ENCODE data around the gene RASGRP4. TPM values are rescaled to one million over a fixed set of nuclear protein-coding genes. Genes with fewer than 3 reads are reported as not detected.
"Not testable (repeated sequence)": the region's sequence is repeated elsewhere in the genome, so short reads cannot be mapped to it uniquely, and the experiment has no call there.

Gene RASGRP4
- total RNA-seq, 1 experiment from 2014 or later, result not detected

DNA sequence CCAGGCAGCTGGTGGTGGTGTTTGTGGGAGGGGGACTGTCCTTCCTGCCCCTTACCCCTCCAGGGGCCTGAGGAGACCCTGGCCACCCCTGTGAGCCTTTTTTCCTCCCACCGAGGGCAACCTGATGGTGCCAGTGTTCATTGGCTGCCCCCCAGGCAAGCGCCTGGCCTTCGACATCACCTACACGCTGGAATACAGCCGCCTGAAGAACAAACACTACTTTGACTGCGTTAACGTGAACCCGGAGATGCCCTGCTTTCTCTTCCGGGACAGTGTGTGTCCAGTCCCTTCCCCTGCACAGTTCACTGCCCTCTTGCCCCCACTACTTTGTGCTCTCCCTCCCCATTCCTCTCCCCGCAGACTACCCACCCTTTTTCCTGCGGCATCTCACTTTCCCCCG is 59.0 kb downstream of the RASGRP4 start:
- POLR2A ChIA-PET (ENCODE audit: low non-redundant PET), result interaction anchor here (0.6 kb wide), 1 partner anchor 116 kb away, joined by 13 read pairs; no protein-coding TSS in a partner anchor

DNA sequence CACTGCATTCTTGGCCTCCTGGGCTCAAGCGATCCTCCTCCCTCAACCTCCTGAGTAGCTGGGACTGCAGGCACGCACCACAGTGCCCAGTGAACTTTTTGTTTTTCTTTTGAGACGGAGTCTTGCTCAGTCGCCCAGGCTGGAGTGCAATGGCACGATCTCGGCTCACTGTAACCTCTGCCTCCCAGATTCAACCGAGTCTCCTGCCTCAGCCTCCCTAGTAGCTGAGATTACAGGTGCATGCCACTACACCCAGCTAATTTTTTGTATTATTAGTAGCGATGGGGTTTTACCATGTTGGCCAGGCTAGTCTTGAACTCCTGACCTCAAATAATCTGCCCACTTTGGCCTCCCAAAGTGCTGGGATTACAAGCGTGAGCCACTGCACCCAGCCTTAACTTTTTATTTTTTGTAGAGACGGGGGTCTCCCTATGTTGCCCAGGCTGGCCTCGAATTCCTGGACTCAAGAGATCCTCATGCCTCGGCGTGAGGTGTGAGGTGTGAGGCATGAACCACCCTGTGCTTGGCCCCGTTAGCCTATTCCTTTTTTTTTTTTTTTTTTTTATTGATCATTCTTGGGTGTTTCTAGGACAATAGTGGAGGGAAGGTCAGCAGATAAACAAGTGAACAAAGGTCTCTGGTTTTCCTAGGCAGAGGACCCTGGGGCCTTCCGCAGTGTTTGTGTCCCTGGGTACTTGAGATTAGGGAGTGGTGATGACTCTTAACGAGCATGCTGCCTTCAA is 62.9 kb downstream of the RASGRP4 start:
- DNase-seq (ENCODE audit: low spot score); H3K36me3 ChIP-seq (ENCODE audit: insufficient read depth, low read length, poor library complexity, severe bottlenecking); POLR2A ChIA-PET (ENCODE audit: low non-redundant PET); BruUV-seq (replicated peaks); H3K27ac ChIP-seq (ENCODE audit: low read depth, low read length, poor library complexity, severe bottlenecking); CTCF ChIA-PET; H3K4me1 ChIP-seq (ENCODE audit: insufficient read depth, low read length, poor library complexity, severe bottlenecking); H3K9me3 ChIP-seq (ENCODE audit: low read depth, low read length, poor library complexity, severe bottlenecking); intact Hi-C loops (cut with micrococcal nuclease; ENCODE audit: unreplicated experiment): not testable (repeated sequence)
- H3K27me3 ChIP-seq (replicated peaks; ENCODE audit: insufficient read depth, low read depth, low read length, poor library complexity), result peaks cover 35% of the 10 kb centered on the region
- H3K4me3 ChIP-seq (ENCODE audit: low read depth, low read length, poor library complexity, severe bottlenecking), result peak overlapping the region; percentile 50

More for the DNA sequence above, 59.0 kb downstream of the RASGRP4 start:
- BruUV-seq (replicated peaks), result no TSS peak
- DNase-seq (ENCODE audit: low spot score), result no peak
- Histone ChIP-seq H3K27ac (ENCODE audit: low read depth, low read length, poor library complexity, severe bottlenecking) (no peak overlapping the region), H3K4me1 (ENCODE audit: insufficient read depth, low read length, poor library complexity, severe bottlenecking) (no peaks in the 10 kb centered on the region), H3K9me3 (ENCODE audit: low read depth, low read length, poor library complexity, severe bottlenecking) (no peaks in the 10 kb centered on the region), H3K4me3 (ENCODE audit: low read depth, low read length, poor library complexity, severe bottlenecking) (no peak overlapping the region), H3K36me3 (ENCODE audit: insufficient read depth, low read length, poor library complexity, severe bottlenecking) (no peaks in the 10 kb centered on the region), H3K27me3 (replicated peaks; ENCODE audit: insufficient read depth, low read depth, low read length, poor library complexity) (no peaks in the 10 kb centered on the region)
- TF ChIP-seq, protein P1, sequence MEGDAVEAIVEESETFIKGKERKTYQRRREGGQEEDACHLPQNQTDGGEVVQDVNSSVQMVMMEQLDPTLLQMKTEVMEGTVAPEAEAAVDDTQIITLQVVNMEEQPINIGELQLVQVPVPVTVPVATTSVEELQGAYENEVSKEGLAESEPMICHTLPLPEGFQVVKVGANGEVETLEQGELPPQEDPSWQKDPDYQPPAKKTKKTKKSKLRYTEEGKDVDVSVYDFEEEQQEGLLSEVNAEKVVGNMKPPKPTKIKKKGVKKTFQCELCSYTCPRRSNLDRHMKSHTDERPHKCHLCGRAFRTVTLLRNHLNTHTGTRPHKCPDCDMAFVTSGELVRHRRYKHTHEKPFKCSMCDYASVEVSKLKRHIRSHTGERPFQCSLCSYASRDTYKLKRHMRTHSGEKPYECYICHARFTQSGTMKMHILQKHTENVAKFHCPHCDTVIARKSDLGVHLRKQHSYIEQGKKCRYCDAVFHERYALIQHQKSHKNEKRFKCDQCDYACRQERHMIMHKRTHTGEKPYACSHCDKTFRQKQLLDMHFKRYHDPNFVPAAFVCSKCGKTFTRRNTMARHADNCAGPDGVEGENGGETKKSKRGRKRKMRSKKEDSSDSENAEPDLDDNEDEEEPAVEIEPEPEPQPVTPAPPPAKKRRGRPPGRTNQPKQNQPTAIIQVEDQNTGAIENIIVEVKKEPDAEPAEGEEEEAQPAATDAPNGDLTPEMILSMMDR (conservative IDR thresholded peaks at IDR 0.05; ENCODE audit: low read depth, low read length), result no peak
- no peak for TF ChIP-seq EZH2 (IDR thresholded peaks at IDR 0.05; ENCODE audit: borderline replicate concordance, low read depth, low read length, poor library complexity, severe bottlenecking)
- CTCF ChIA-PET, result no interaction called here
- intact Hi-C loops (cut with micrococcal nuclease; ENCODE audit: unreplicated experiment), result no loop called here

DNA sequence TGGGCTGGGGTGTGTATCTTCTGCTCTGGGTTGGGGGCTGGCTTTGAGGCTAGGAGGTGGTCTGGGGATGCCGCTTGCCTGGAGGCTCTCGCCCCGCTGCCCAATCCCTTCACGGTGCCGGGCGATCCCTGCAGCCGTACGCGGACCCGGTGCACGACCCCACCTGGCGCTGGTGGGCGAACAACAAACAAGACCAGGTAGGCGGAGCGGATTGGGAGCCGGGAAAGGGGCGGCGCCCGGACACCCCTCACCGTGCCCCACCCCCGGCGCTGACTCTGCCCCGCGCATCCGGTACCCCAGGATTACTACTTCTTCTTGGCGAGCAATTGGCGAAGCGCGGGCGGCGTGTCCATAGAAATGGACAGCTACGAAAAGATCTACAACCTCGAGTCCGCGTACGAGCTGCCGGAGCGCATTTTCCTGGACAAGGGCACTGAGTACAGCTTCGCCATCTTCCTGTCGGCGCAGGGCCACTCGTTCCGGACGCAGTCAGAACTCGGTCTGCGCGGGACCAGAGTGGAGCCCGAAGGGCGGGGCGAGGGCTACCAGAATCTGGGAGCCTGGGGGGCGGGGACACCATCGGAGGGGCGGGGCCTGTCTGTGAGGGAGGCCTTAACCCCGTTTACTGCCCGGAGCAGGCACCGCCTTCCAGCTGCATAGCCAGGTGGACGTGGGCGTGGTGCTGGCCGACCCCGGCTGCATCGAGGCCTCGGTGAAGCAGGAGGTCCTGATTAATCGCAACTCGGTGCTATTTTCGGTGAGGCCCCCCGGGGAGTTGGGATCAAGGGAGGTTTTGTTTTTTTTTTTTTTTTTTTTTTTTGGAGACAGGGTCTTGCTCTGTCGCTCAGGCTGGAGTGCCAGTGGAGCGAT is 63.7 kb downstream of the RASGRP4 start:
- H3K9me3 ChIP-seq (ENCODE audit: low read depth, low read length, poor library complexity, severe bottlenecking), result no peaks in the 10 kb centered on the region
- H3K27ac ChIP-seq (ENCODE audit: low read depth, low read length, poor library complexity, severe bottlenecking), result no peak overlapping the region
- H3K4me3 ChIP-seq (ENCODE audit: low read depth, low read length, poor library complexity, severe bottlenecking), result peak overlapping the region; percentile 50
- H3K4me1 ChIP-seq (ENCODE audit: insufficient read depth, low read length, poor library complexity, severe bottlenecking), result no peaks in the 10 kb centered on the region
- no peak for TF ChIP-seq EZH2 (IDR thresholded peaks at IDR 0.05; ENCODE audit: borderline replicate concordance, low read depth, low read length, poor library complexity, severe bottlenecking)
- TF ChIP-seq, protein P1 (conservative IDR thresholded peaks at IDR 0.05; ENCODE audit: low read depth, low read length), result no peak
- intact Hi-C loops (cut with micrococcal nuclease; ENCODE audit: unreplicated experiment), result no loop called here
- DNase-seq (ENCODE audit: low spot score), result peak; percentile 81
- CTCF ChIA-PET, result interaction anchor here (0.7 kb wide), 1 partner anchor 358 kb away, joined by 3 read pairs; no protein-coding TSS in a partner anchor
- POLR2A ChIA-PET (ENCODE audit: low non-redundant PET), result no interaction called here
- H3K27me3 ChIP-seq (replicated peaks; ENCODE audit: insufficient read depth, low read depth, low read length, poor library complexity), result peaks cover 37% of the 10 kb centered on the region
- no peaks in the 10 kb centered on the region for H3K36me3 ChIP-seq (ENCODE audit: insufficient read depth, low read length, poor library complexity, severe bottlenecking)
- no TSS peak for BruUV-seq (replicated peaks)

Measured in A673 (cell line).